ENCODE measurements around the gene REPIN1. TPM values are rescaled to one million over a fixed set of nuclear protein-coding genes. Genes with fewer than 3 reads are reported as not detected.

Gene REPIN1
- total and polyA plus RNA-seq, 9 of the 15 experiments (the other 6 are each of a cell fraction or from before 2014, with no cell fraction given): 8.1 to 283 (median 94.3) TPM

GRCh38 chr7:150322833-150323681 is 45.6 kb upstream of the REPIN1 start, which contains the start of the genes ACTR3C and LRRC61 (continued):
- peak; percentile 89; the same call in 1 of the 2 replicates for TF ChIP-seq ZNF583 (CRISPR knock-in tag; IDR thresholded peaks at IDR 0.05)
- TF ChIP-seq, protein P1, sequence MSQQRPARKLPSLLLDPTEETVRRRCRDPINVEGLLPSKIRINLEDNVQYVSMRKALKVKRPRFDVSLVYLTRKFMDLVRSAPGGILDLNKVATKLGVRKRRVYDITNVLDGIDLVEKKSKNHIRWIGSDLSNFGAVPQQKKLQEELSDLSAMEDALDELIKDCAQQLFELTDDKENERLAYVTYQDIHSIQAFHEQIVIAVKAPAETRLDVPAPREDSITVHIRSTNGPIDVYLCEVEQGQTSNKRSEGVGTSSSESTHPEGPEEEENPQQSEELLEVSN (IDR thresholded peaks at IDR 0.05; ENCODE audit: borderline replicate concordance in 1 of 2, extremely low read depth in 1 of 2, insufficient read depth in 1 of 2, insufficient read length in 1 of 2, low read depth in 1 of 2, low read length in 1 of 2, poor library complexity in 1 of 2, severe bottlenecking in 1 of 2): peak; percentile 97
- TF ChIP-seq RB1 (IDR thresholded peaks at IDR 0.05; ENCODE audit: low read depth): peak; percentile 58
- peak; percentile 68 for TF ChIP-seq MBD2 (IDR thresholded peaks at IDR 0.05; ENCODE audit: borderline replicate concordance, low read depth)
- peak; percentile 63; the same call in 1 of the 2 replicates for TF ChIP-seq SMARCC2 (IDR thresholded peaks at IDR 0.05; ENCODE audit: low read depth)
- TF ChIP-seq ZNF592 (IDR thresholded peaks at IDR 0.05): peak; percentile 97
- no peak for TF ChIP-seq ARID3B (CRISPR knock-in tag; IDR thresholded peaks at IDR 0.05; ENCODE audit: borderline replicate concordance)
- TF ChIP-seq ZC3H11A (IDR thresholded peaks at IDR 0.05; ENCODE audit: low read depth, low read length): no peak
- TF ChIP-seq ZBTB43 (CRISPR knock-in tag; IDR thresholded peaks at IDR 0.05): peak; percentile 95
- TF ChIP-seq SLC30A9 (CRISPR knock-in tag; IDR thresholded peaks at IDR 0.05): peak; percentile 76; the same call in 1 of the 2 replicates
- TF ChIP-seq STAT6 (CRISPR knock-in tag; IDR thresholded peaks at IDR 0.05): peak; percentile 66
- TF ChIP-seq ZNF121 (CRISPR knock-in tag; conservative IDR thresholded peaks at IDR 0.05): peak; percentile 55
- 0 out of 2 replicates have a peak, but pooled peaks have one; percentile 20 for TF ChIP-seq ZNF830 (CRISPR knock-in tag; IDR thresholded peaks at IDR 0.05)
- no peak for TF ChIP-seq ZC3H4 (CRISPR knock-in tag; IDR thresholded peaks at IDR 0.05; ENCODE audit: borderline replicate concordance)

Data from K562 (cell line).